H9 (cell line): Measurements from ENCODE around the gene ZNF121. TPM values are rescaled to one million over a fixed set of nuclear protein-coding genes. Genes with fewer than 3 reads are reported as not detected.
"Not testable (repeated sequence)": the region's sequence is repeated elsewhere in the genome, so short reads cannot be mapped to it uniquely, and the experiment has no call there.

Source experiments
- DNase-seq: peaks from one replicate; pipeline ENCODE4 v3.0.0-alpha.2; 2017
- H2AFZ ChIP-seq: one replicate; pipeline ENCODE4 v1.6.1; 2013; ENCODE audit warnings: mild to moderate bottlenecking, low read length, control low read depth, moderate library complexity
- H2AK5ac ChIP-seq: 2 replicates; pipeline ENCODE4 v1.6.1; 2013; ENCODE audit warnings: low read length, control low read depth, mixed read lengths; ENCODE audit not compliant: insufficient read length
- H2BK120ac ChIP-seq: one replicate; pipeline ENCODE4 v1.6.1; 2013; ENCODE audit warnings: low read depth, mild to moderate bottlenecking, low read length, control low read depth, inconsistent platforms; ENCODE audit not compliant: poor library complexity, severe bottlenecking
- H2BK12ac ChIP-seq: 2 replicates; pipeline ENCODE4 v1.6.1; 2013; ENCODE audit warnings: low read length, control low read depth, mixed read lengths, low read depth; ENCODE audit not compliant: insufficient read length
- H2BK15ac ChIP-seq: 2 replicates; pipeline ENCODE4 v1.6.1; 2013; ENCODE audit warnings: low read depth, low read length, control low read depth
- H2BK20ac ChIP-seq: one replicate; pipeline ENCODE4 v1.6.1; 2013; ENCODE audit warnings: low read depth, mild to moderate bottlenecking, low read length, control low read depth, inconsistent platforms; ENCODE audit not compliant: poor library complexity, severe bottlenecking
- H2BK5ac ChIP-seq: 2 replicates; pipeline ENCODE4 v1.6.1; 2013; ENCODE audit warnings: low read length, control low read depth, mixed read lengths; ENCODE audit not compliant: insufficient read length
- H3K14ac ChIP-seq: 2 replicates; pipeline ENCODE4 v1.6.1; 2013; ENCODE audit warnings: low read length, control low read depth; ENCODE audit not compliant: insufficient read depth
- H3K18ac ChIP-seq: 2 replicates; pipeline ENCODE4 v1.6.1; 2013; ENCODE audit warnings: low read depth, mild to moderate bottlenecking, mixed read lengths, low read length, control low read depth; ENCODE audit not compliant: insufficient read length
- H3K23ac ChIP-seq: 2 replicates; pipeline ENCODE4 v1.6.1; 2013; ENCODE audit warnings: low read length, control low read depth, mixed read lengths, low read depth; ENCODE audit not compliant: insufficient read length
- H3K23me2 ChIP-seq: 2 replicates; pipeline ENCODE4 v1.6.1; 2013; ENCODE audit warnings: low read depth, mild to moderate bottlenecking, mixed read lengths, low read length, control low read depth; ENCODE audit not compliant: insufficient read length, poor library complexity, severe bottlenecking
- H3K27ac ChIP-seq: 2 replicates; pipeline ENCODE4 v1.5.1; 2013; ENCODE audit warnings: low read length, control low read depth, mixed read lengths, low read depth; ENCODE audit not compliant: insufficient read length
- H3K27me3 ChIP-seq: 2 replicates; pipeline ENCODE4 v1.6.1; 2013; ENCODE audit warnings: low read length, control low read depth, inconsistent platforms; ENCODE audit not compliant: insufficient read depth
- H3K4ac ChIP-seq: 2 replicates; pipeline ENCODE4 v1.6.1; 2013; ENCODE audit warnings: low read depth, mild to moderate bottlenecking, control low read depth, inconsistent platforms, low read length, moderate library complexity
- H3K4me1 ChIP-seq: 2 replicates; pipeline ENCODE4 v1.6.1; 2013; ENCODE audit warnings: low read length, control low read depth, inconsistent platforms; ENCODE audit not compliant: insufficient read depth
- H3K4me2 ChIP-seq: 2 replicates; pipeline ENCODE4 v1.6.1; 2013; ENCODE audit warnings: low read length, control low read depth, mixed read lengths; ENCODE audit not compliant: insufficient read length, insufficient read depth
- H3K56ac ChIP-seq: 2 replicates; pipeline ENCODE4 v1.6.1; 2013; ENCODE audit warnings: low read depth, mild to moderate bottlenecking, mixed read lengths, low read length, control low read depth; ENCODE audit not compliant: insufficient read length
- H3K79me1 ChIP-seq: 2 replicates; pipeline ENCODE4 v1.6.1; 2013; ENCODE audit warnings: low read depth, mild to moderate bottlenecking, moderate library complexity, low read length, control low read depth, inconsistent platforms; ENCODE audit not compliant: insufficient read depth, poor library complexity, severe bottlenecking
- H3K79me2 ChIP-seq: 2 replicates; pipeline ENCODE4 v1.6.1; 2013; ENCODE audit warnings: low read length, control low read depth, inconsistent platforms; ENCODE audit not compliant: insufficient read depth
- H3K9ac ChIP-seq: 2 replicates; pipeline ENCODE4 v1.6.1; 2013; ENCODE audit warnings: low read length, control low read depth, mixed read lengths; ENCODE audit not compliant: insufficient read length; ENCODE audit errors: extremely low read depth
- H3K9me3 ChIP-seq: one replicate; pipeline ENCODE4 v1.6.1; 2013; ENCODE audit warnings: low read depth, low read length, inconsistent platforms; ENCODE audit not compliant: control insufficient read depth
- H3T11ph ChIP-seq: one replicate; pipeline ENCODE4 v1.6.1; 2013; ENCODE audit warnings: mild to moderate bottlenecking, low read length, control low read depth, inconsistent platforms
- H4K20me1 ChIP-seq: one replicate; pipeline ENCODE4 v1.6.1; 2013; ENCODE audit not compliant: control insufficient read depth, insufficient read length, insufficient read depth
- H4K5ac ChIP-seq: 2 replicates; pipeline ENCODE4 v1.6.1; 2013; ENCODE audit warnings: low read depth, mild to moderate bottlenecking, mixed read lengths, low read length, control low read depth; ENCODE audit not compliant: insufficient read length
- H4K8ac ChIP-seq: replicated peaks from 2 replicates; pipeline ENCODE4 v1.6.1; 2013; ENCODE audit warnings: low read length, control low read depth, mixed read lengths, low read depth; ENCODE audit not compliant: insufficient read length
- H4K91ac ChIP-seq: 2 replicates; pipeline ENCODE4 v1.6.1; 2013; ENCODE audit warnings: low read depth, mild to moderate bottlenecking, moderate library complexity, mixed read lengths, low read length, control low read depth; ENCODE audit not compliant: insufficient read length
- H3K27ac Mint-ChIP-seq, 3 experiments: 2 replicates in 2 of 3; 3 replicates in 1 of 3; pipeline ENCODE4 v1.8.0; 2020 to 2021; ENCODE audit warnings: mixed read lengths in 3 of 3, mild to moderate bottlenecking in 1 of 3, moderate library complexity in 1 of 3
- H3K27me3 Mint-ChIP-seq: 2 replicates; pipeline ENCODE4 v1.8.0; 2021; ENCODE audit warnings: low read depth, mild to moderate bottlenecking, moderate library complexity, mixed read lengths
- H3K36me3 Mint-ChIP-seq, 3 experiments: 2 replicates in 2 of 3; 3 replicates in 1 of 3; pipeline ENCODE4 v1.8.0; 2020 to 2021; ENCODE audit warnings: low read depth in 3 of 3, mixed read lengths in 3 of 3; ENCODE audit not compliant: insufficient read depth in 1 of 3
- H3K4me1 Mint-ChIP-seq, 2 experiments: 2 replicates each; pipeline ENCODE4 v1.8.0; 2020; ENCODE audit warnings: mixed read lengths in 2 of 2
- H3K4me3 Mint-ChIP-seq, 2 experiments: 2 replicates in 1 of 2; 3 replicates in 1 of 2; pipeline ENCODE4 v1.8.0; 2020 to 2021; ENCODE audit warnings: mild to moderate bottlenecking in 2 of 2, mixed read lengths in 2 of 2, moderate library complexity in 1 of 2
- H3K9me3 Mint-ChIP-seq, 2 experiments: 2 replicates in 1 of 2; 3 replicates in 1 of 2; pipeline ENCODE4 v1.8.0; 2020; ENCODE audit warnings: mild to moderate bottlenecking in 2 of 2, mixed read lengths in 2 of 2, moderate library complexity in 1 of 2
- WGBS: extraction: QIAGEN DNeasy Blood & Tissue Kit; methylation state at CpG from one replicate; pipeline ENCODE4 v1.1.7; 2013; ENCODE audit warnings: missing lambda C conversion rate, low lambda C conversion rate, mixed read lengths; ENCODE audit not compliant: insufficient read length; ENCODE audit errors: extremely low coverage; 5-methylcytosine and 5-hydroxymethylcytosine counted together
- total RNA-seq: library from RNA; stranded (reverse); gene quantifications from 2 replicates; pipeline ENCODE4 v1.2.1, GENCODE V29; 2021

Gene ZNF121
- total RNA-seq, 1 experiment from 2014 or later: 171 TPM

DNA sequence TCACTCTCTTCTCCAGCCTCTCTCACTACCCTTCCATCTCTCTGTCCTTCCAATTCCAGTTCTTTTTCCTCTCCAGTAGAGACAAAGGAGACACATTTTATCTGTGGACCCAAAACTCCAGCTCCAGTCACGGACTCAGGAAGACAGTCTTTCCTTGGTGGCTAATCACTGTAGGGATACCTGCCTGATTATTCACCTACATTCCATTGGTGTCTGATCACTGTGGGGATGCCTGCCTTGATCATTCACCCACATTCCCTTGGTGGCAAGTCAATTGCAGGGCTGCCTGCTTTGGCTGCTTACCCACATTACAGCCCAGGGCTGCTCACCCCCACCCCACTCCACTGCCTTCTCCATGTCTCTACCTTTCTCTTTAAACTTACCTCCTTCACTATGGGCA is 44.4 kb downstream of the ZNF121 start:
- H2BK20ac ChIP-seq, H2BK15ac ChIP-seq, H4K91ac ChIP-seq, H4K5ac ChIP-seq, H3K9ac ChIP-seq, H3K79me2 ChIP-seq, H3K14ac ChIP-seq, H3K23ac ChIP-seq, H3K56ac ChIP-seq, H3K4ac ChIP-seq, DNase-seq, H2AFZ ChIP-seq, H2AK5ac ChIP-seq, H3K4me2 ChIP-seq, H2BK120ac ChIP-seq, H4K8ac ChIP-seq, H3K18ac ChIP-seq, H2BK12ac ChIP-seq, H3K9me3 ChIP-seq, H3K4me1 ChIP-seq, H4K20me1 ChIP-seq, H3K79me1 ChIP-seq, H3K27me3 ChIP-seq, H2BK5ac ChIP-seq, H3K27ac ChIP-seq, H3T11ph ChIP-seq, H3K4me1 Mint-ChIP-seq, H3K23me2 ChIP-seq, H3K27me3 Mint-ChIP-seq: not testable (repeated sequence)
- H3K9me3 Mint-ChIP-seq: peaks cover 43 to 54% of the 10 kb centered on the region in 2 experiments
- H3K27ac Mint-ChIP-seq: peak overlapping the region in 1 of 3 experiments; percentile 88; a peak in 1 of 7 replicates
- H3K4me3 Mint-ChIP-seq: peak overlapping the region; percentile 99 to 100; a peak in 3 of 5 replicates
- no CpG with 5 or more reads among the region's 1 CpG for WGBS
- peaks cover 27 to 35% (median 30%) of the 10 kb centered on the region in 3 experiments for H3K36me3 Mint-ChIP-seq

- not testable (repeated sequence) for H2BK120ac ChIP-seq, H3K27me3 Mint-ChIP-seq, H2AK5ac ChIP-seq, H3K23ac ChIP-seq, H4K5ac ChIP-seq, H2BK12ac ChIP-seq, H4K91ac ChIP-seq, H3K9me3 ChIP-seq, DNase-seq, H3K14ac ChIP-seq, H3K23me2 ChIP-seq, H3K79me1 ChIP-seq, H3K4ac ChIP-seq, H2BK15ac ChIP-seq, H3K4me1 ChIP-seq, H3K4me1 Mint-ChIP-seq, H3K9ac ChIP-seq, H2BK5ac ChIP-seq, H3K56ac ChIP-seq, H2AFZ ChIP-seq, H3K27me3 ChIP-seq, H3T11ph ChIP-seq, H2BK20ac ChIP-seq, H3K79me2 ChIP-seq, H4K20me1 ChIP-seq
- WGBS: no CpG with 5 or more reads among the region's 6 CpGs
- Mint-ChIP-seq H3K9me3 (peaks cover 46 to 62% of the 10 kb centered on the region in 2 experiments), H3K36me3 (peaks cover 35 to 42% (median 37%) of the 10 kb centered on the region in 3 experiments), H3K4me3 (peak overlapping the region; percentile 99 to 100), H3K27ac (peak overlapping the region in 1 of 3 experiments; percentile 100; a peak in 3 of 7 replicates)
- Histone ChIP-seq H3K4me2 (peak overlapping the region; percentile 63), H3K27ac (peak overlapping the region; percentile 89), H4K8ac (peak overlapping the region; percentile 95), H3K18ac (peak overlapping the region; percentile 28)
These were observed 45.1 kb downstream of the ZNF121 start for GRCh38 chr19:9539201-9539600.
